ENCODE measurements around the gene TIMM23. TPM values are rescaled to one million over a fixed set of nuclear protein-coding genes. Genes with fewer than 3 reads are reported as not detected.
A peak's percentile ranks its signal among the peaks of the same experiment; 100 is the strongest.

TIMM23 gene
- total RNA-seq, 1 experiment from 2014 or later: 70.1 TPM

DNA sequence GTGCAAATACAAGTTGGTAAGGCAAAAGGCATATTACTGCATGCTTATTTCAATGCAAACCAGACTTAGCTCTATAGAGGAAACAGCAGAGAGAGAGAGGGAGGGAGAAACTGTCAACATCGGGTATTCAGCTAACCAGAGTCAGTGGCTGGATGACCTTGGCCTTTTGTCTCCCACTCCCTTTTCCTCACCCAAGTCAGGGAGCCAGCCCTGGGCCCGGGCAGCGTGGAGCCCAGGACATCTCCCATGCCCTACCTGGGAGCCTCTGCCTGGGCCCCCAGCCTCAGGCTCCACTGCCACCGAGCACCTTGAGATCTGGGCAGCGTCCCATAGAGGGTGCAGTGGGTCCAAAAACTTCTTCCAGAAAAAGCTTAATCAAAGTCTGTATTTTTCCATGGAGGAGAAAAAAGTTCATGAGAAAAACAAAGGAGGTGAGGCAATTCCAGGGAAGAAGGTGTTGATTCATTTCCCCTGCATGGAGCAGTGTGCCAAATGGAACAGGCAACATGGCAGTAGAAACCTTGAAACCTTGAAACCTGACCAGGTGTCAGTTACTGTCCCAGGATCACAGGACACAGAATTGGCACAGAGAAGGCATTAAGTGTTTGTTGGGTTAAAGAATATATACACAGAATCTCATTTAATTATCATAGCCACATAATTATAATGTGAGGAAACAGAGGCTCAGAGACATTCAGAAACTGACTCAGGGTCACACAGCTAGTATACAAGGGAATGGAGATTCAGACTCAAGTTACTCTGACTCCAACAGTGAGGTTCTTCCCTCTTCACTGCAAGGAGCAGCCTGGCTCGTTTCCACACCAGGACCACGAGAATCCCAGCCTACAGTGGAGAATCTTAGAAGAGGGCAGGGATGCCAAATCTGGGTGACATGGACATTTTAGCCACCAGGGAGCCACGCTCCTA is 63.9 kb downstream of the TIMM23 start:
- ATAC-seq: peak; percentile 67
- POLR2A ChIA-PET: no interaction called here
- H3K79me2 ChIP-seq (ENCODE audit: insufficient read depth, low read length): no peaks in the 10 kb centered on the region

More for the DNA sequence above, 63.9 kb downstream of the TIMM23 start:
- no peak overlapping the region for H3K4me3 ChIP-seq (replicated peaks in 1 of 2; ENCODE audit: low read depth in 1 of 2, low read length in 2 of 2)
- DNase-seq (ENCODE audit: low read depth, low spot score): no peak
- H3K9me3 ChIP-seq (ENCODE audit: control insufficient read depth in 1 of 2, insufficient read depth in 1 of 2, low read depth in 1 of 2, low read length in 2 of 2): no peaks in the 10 kb centered on the region
- CTCF ChIA-PET: no interaction called here
- BruUV-seq (replicated peaks): no TSS peak
- peak overlapping the region; percentile 27 for H2AFZ ChIP-seq (ENCODE audit: low read depth, low read length, poor library complexity, severe bottlenecking)
- no peaks in the 10 kb centered on the region for H3K9me2 ChIP-seq (ENCODE audit: insufficient read depth)
- RAD21 ChIA-PET (ENCODE audit: low non-redundant PET in 1 of 2, low total read pairs in 2 of 2, uncharacterized antibody in 2 of 2, unreplicated experiment in 2 of 2): no interaction called here
- intact Hi-C loops (cut with micrococcal nuclease): no loop called here
- no peak overlapping the region for H3K4me2 ChIP-seq (ENCODE audit: low read length)
- no peak overlapping the region for H3K27ac ChIP-seq (ENCODE audit: low read depth, low read length)
- H4K20me1 ChIP-seq (ENCODE audit: insufficient read depth): no peaks in the 10 kb centered on the region
- TF ChIP-seq RAD21 (IDR thresholded peaks at IDR 0.05; ENCODE audit: low read depth) (peak; percentile 29; the same call in 1 of the 2 replicates), ZFX (IDR thresholded peaks at IDR 0.05) (no peak)
- TF ChIP-seq, protein P1, sequence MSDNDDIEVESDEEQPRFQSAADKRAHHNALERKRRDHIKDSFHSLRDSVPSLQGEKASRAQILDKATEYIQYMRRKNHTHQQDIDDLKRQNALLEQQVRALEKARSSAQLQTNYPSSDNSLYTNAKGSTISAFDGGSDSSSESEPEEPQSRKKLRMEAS (IDR thresholded peaks at IDR 0.05): no peak
- TF ChIP-seq, protein P2, sequence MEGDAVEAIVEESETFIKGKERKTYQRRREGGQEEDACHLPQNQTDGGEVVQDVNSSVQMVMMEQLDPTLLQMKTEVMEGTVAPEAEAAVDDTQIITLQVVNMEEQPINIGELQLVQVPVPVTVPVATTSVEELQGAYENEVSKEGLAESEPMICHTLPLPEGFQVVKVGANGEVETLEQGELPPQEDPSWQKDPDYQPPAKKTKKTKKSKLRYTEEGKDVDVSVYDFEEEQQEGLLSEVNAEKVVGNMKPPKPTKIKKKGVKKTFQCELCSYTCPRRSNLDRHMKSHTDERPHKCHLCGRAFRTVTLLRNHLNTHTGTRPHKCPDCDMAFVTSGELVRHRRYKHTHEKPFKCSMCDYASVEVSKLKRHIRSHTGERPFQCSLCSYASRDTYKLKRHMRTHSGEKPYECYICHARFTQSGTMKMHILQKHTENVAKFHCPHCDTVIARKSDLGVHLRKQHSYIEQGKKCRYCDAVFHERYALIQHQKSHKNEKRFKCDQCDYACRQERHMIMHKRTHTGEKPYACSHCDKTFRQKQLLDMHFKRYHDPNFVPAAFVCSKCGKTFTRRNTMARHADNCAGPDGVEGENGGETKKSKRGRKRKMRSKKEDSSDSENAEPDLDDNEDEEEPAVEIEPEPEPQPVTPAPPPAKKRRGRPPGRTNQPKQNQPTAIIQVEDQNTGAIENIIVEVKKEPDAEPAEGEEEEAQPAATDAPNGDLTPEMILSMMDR (IDR thresholded peaks at IDR 0.05 in 2 of 3, conservative IDR thresholded peaks at IDR 0.05 in 1 of 3; ENCODE audit: borderline replicate concordance in 1 of 3, insufficient read depth in 1 of 3, low read depth in 2 of 3, low read length in 2 of 3): peak in 2 of 3 experiments; percentile 15 to 27; a peak in 3 of 6 replicates
- H3K9ac ChIP-seq (ENCODE audit: low read length): no peak overlapping the region
- H3K36me3 ChIP-seq (ENCODE audit: control insufficient read depth in 1 of 2, insufficient read depth in 2 of 2, low read length in 2 of 2): no peaks in the 10 kb centered on the region
- H3K27me3 ChIP-seq (ENCODE audit: insufficient read depth, low read length): no peaks in the 10 kb centered on the region
- peaks cover 4% of the 10 kb centered on the region in 2 experiments; a peak in 2 of 4 replicates for H3K4me1 ChIP-seq (ENCODE audit: control insufficient read depth in 1 of 2, insufficient read depth in 2 of 2, low read length in 2 of 2)
